ENCODE measurements around the gene UBASH3A.
A peak's percentile ranks its signal among the peaks of the same experiment; 100 is the strongest.
"Not testable (repeated sequence)": the region's sequence is repeated elsewhere in the genome, so short reads cannot be mapped to it uniquely, and the experiment has no call there.

Gene UBASH3A

GRCh38 chr21:42469726-42470125 lies 66.0 kb downstream of the UBASH3A start:
- not testable (repeated sequence) for DNase-seq

DNA sequence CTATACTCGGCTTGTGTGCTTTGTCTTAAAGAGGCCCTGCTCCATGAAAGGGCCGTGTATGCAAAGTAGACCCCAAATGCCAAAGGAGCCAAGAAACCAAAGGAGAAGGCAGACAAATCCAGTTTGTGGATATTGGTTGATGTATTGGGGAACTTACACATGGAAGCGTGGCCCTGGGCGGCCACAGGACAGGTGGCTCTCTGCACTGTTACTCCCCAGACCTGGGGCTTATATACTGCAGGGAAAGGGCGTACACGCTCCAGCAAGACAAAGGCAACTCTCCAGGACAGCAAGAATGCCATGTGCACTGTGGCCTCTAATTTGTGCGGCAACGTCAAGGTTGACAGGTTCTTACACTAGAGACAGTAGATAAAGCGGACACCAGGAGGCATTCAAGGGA lies 67.5 kb downstream of the UBASH3A start:
- no peak for DNase-seq

- no peak for DNase-seq
Measured at GRCh38 chr21:42471716-42472330, 68.1 kb downstream of the UBASH3A start.

DNA sequence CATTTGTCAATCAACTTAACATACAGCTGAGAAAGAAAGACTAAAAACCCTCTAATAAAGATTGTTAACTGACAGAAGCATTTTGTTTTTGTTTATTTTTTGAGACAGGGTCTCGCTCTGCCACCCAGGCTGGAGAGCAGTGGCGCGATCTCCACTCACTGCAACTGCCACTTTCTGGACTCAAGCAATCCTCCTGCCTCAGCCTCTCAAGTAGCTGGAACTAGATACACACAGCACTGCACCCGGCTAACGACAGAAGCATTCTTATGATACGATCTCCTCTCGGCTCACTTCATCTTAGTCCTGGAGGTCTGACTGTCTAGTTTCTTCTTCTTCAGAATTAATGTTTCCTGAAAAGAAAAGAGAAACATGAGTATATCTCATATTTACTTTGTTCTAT lies 68.8 kb downstream of the UBASH3A start:
- no peak for DNase-seq

DNA sequence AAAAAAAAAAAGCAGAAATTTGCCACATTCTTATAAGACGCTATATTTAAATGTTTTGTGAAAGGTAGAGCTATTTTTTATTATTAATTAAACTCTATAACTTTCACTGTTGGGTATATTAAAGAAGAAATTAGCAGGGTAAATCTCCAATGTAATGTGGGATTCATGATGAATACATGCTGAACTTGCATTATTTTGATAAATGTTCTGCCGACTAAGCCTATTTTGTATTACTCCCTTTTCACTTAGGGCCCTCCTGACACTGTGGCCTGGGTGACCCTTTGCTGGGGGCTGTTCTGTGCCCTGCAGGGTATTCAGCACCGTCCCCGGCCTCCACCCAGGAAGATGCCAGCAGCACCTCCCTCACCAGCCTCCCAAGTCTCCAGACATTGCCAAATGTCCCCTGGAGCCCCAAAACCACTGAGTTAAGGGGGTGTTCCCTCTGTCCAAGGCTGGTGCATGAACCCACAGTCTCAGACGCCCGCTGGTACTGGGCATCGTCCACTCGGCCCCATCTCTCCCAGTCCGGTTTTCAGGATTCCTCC lies 69.9 kb downstream of the UBASH3A start:
- no peak for DNase-seq

DNA sequence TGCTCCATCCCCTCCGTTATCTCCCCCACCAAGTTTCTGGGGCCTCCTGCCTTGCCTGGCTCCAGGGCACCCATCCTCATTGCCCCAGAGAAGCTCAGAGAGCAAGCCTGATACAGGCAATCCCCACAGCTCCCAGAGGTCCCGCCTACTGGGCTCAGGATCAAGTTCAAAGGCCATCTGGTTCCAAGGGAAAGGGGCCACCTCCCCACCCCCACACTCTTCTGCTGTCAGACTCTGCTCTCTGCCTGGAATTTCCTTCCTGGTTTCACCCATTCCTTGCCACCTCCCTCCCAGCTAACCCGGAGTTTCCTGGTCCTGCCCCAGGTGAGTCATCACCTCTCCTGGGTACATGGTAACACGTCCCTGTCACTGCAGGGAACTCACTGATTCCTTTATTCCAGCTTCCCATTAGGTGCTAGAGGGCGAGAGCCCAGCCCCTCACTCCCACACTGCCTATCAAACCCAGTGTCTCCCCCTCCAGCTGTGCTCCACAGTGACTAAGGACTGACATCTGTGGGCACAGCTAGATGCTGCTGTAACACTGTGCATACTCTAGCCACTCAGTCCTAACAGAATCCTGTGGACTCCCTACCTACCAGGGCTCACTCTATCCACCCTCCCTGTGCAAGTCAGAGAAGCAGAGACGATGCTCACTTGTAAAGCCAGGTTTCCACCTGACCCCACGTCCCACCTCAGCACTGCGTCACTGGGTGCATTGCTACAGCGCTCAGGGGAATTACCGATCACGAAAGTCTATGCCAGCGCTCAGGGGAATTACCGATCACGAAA lies 70.5 kb downstream of the UBASH3A start:
- peak in 1 of 4 experiments; percentile 12 for DNase-seq

DNA sequence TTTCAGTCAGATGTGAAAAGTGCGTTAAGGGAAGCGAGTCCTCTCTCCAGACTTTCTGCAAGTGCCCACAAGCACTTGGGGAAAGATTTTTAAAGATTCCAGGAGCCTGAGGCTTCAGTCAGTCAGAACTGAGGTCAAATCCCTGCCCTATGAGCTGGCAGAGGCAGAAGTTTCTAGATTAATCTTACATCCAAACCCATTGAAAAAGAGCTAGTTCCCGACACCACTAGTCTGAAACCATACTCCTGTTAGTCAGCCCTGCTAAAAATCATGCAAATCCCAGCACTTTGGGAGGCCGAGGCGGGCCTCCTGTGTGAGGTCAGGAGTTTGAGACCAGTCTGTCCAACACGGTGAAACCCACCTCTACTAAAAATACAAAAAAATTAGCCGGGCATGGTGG lies 71.3 kb downstream of the UBASH3A start:
- no peak for DNase-seq

DNA sequence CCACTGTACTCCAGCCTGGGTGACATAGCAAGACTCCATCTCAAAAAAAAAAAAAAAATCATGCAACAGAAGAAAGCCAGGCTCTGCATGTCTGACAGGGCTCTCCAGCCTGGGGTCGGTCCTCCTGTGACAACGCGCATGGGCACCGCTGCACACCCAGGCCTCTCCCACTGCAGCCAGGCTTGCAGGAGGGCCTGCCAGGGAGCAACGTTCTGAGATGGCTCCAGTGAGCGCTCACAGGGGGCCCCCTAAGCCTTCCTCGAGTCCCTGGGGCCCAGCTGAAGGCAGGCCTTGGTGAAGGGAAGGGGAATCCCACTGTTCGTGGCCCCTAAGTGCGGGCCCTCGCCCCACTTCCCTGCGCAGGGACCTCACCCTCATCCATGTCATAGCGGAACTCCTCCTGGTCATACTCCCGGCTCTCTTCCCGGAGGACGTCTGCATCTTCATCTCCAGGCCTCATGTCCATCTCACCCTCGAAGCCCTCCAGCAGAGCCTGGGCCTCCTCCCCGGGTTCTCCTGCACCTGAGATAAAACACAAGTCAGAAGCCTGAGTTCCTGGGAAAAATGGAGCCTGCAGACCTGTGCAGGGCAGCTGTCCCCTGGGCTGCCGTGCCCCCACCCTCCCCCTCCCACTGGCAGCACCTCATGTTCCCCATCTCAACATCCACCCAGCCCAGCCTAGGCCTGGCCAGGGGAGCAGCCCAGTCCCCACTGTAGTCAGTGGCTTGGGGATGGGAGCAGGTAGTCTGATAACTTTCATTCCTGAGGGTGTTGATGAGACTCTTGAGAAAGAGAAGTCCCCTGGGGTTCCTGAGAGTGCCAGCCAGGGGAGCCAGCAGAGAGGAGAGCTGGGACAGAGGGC lies 72.1 kb downstream of the UBASH3A start:
- DNase-seq: no peak

- no peak for DNase-seq
Measured at GRCh38 chr21:42476388-42477331, 73.0 kb downstream of the UBASH3A start.

- no peak for DNase-seq
Measured at GRCh38 chr21:42478504-42478903, 74.8 kb downstream of the UBASH3A start.

GRCh38 chr21:42479582-42479981 lies 75.9 kb downstream of the UBASH3A start:
- DNase-seq: no peak

GRCh38 chr21:42480736-42481135 lies 77.0 kb downstream of the UBASH3A start:
- DNase-seq: no peak

DNA sequence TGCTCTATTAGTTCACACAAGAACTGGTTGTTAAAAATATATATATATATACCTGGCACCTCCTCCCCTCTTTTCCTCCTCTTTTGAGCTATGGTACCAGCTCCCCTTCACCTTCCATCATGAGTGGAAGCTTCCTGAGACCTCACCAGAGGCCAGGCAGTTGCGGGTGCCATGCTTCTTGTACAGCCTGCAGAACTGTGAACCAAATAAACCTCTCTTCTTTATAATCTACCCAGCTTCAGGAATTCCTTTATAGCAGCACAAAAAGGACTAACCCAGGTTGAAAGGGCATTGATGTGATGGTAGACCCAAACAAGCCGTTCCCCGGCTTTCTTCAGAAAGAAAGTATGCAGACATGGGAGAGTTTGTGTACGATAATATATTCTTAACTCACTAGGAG lies 77.5 kb downstream of the UBASH3A start:
- DNase-seq: no peak

GRCh38 chr21:42484966-42485365 lies 81.3 kb downstream of the UBASH3A start:
- DNase-seq: no peak

- no peak for DNase-seq
Measured at GRCh38 chr21:42486072-42486471, 82.4 kb downstream of the UBASH3A start.

- DNase-seq: no peak
Measured at GRCh38 chr21:42486531-42486930, 82.8 kb downstream of the UBASH3A start.

GRCh38 chr21:42489006-42489563 lies 85.4 kb downstream of the UBASH3A start:
- no peak for DNase-seq

- no peak for DNase-seq
Measured at GRCh38 chr21:42489991-42490390, 86.3 kb downstream of the UBASH3A start.

DNA sequence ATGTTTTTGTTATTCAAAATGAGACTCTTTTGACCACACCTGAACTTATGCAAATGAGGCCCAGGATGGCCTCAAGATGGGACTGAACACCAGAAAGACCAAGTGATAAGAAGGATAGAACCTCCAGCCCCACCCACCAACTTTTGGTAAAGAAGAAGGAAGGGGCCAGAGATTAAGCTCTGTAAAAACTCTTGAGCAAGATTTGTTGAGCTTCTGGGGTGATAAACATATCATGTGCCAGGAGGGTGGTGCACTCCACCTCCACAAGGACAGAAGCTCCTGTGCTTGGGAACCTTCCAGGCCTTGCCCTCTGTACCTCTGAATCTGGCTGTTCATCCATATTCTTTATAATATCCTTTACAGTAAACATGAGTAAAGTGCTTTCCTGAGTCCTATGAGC lies 87.0 kb downstream of the UBASH3A start:
- DNase-seq: peak in 3 of 4 experiments; percentile 24 to 31 (median 28)

DNA sequence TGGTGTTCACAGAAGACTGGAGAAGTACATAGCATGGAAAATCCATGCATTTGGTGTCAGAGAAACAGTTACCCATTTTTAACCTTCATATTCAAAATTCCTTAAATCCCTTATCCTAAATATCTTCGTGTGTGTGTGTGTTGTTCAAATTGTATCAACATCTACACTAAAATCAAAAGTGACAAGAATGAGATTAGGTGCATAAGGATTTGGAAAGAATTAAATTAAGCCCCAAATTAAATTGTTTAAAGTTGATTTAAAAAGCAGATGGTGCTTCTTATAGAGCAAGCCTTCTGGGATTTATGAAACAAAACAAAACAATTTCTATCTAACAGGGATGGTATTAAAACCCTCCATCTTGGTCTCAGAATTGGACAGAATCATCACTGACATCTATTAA lies 87.6 kb downstream of the UBASH3A start:
- DNase-seq: no peak

DNA sequence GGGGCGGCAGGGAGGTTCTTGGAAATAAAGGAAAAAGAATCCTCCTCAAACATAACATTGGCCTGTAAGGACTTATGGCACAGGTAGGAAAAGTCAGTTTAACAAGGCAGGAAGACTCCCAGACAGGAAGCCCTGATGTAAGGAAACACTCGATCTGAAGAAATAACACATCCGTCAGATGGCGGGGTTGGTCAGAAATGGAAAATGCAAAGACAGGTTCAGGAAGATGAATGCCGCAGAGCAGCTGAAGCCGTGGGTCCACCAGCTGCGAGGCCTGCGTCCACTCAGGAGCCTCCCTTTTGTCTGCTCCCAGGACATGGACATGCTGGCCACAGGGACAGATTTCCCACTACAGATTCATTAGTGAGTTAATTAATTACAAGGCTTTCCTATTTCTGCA lies 88.5 kb downstream of the UBASH3A start:
- DNase-seq: no peak

Measured in suppressor macrophage (primary cell).